Activated CD4-positive, CD25-positive, alpha-beta regulatory T cell treated with anti-CD3 and anti-CD28 coated beads, Interleukin-2, amount 50 U/mL, for 72 hours (primary cell): Measurements from ENCODE around the gene TMEM61.
"Not testable (repeated sequence)": the region's sequence is repeated elsewhere in the genome, so short reads cannot be mapped to it uniquely, and the experiment has no call there.

Experiments used
- DNase-seq: peaks from one replicate; pipeline ENCODE4 v3.0.0; 2021

The TMEM61 gene

DNA sequence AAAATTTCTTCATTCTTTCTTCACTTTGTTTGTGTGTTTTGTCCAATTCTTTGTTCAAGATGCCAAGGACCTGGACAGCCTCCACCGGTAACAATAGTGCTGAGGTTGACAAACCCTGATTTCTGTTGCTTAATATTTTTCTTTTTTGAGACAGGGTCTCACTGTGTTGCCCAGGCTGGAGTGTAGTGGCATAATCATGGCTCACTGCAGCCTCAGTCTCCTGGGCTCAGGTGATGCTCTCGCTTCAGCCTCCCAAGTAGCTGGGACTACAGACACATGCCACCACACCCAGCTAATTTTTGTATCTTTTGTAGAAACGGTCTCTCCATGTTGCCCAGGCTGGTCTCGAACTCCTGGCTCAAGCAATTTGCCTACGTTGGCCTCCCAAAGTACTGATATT, 16.6 kb upstream of the TMEM61 start:
- not testable (repeated sequence) for DNase-seq

DNA sequence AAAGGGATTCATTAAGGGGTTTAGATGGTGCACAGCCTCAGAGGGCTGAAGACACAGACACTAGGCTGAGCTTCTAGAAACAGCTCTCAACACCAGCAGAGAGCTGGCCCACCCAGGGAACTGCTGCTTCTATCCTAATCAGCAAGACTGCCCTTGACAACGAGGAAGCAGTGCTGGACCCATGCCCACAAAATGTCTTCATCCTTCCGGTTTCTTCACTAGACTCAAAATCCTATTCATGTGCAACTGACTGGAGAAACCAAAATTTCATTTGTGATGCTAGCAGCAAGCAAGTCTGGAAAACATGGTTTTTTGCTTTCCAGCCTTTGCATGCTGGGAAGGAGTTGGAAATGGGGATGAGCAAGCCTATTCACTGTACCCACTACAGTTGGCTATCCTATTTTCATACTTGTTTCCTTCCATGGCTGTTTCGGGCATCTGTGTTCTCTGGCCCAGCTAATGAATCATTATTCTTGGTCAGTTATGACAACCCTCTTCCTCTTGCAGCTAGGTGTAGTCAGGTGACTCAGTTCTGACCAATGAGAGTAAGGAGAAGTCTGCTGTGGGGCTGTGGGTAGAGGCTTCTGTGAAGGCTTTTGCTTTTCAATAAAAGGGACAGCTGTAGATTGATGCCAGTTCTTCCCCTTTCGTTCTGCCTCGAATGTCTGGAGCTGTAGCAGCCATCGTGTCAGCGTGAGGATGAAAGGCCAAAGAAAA, 14.6 kb upstream of the TMEM61 start:
- no peak for DNase-seq

GRCh38 chr1:54967372-54967771, 13.1 kb upstream of the TMEM61 start:
- DNase-seq, result no peak

DNA sequence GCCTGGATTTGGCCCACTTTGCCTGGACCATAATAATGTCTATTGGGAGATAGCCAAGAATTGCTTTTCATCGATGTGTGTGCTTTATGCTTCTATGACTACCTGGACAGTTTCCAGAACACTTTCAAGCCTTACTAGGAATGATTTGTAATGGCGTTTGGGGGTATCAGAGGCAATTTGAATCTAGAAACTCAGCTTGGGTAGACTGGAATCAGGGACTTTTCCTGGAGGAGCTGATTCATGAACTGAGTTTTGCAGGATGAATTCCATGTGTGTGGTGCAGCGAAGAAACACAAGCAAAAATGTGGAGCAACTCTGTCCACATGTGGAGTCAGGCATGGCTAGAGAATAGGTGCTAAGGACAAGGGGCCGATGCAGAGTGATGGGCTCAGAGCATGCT, 11.9 kb upstream of the TMEM61 start:
- no peak for DNase-seq

DNA sequence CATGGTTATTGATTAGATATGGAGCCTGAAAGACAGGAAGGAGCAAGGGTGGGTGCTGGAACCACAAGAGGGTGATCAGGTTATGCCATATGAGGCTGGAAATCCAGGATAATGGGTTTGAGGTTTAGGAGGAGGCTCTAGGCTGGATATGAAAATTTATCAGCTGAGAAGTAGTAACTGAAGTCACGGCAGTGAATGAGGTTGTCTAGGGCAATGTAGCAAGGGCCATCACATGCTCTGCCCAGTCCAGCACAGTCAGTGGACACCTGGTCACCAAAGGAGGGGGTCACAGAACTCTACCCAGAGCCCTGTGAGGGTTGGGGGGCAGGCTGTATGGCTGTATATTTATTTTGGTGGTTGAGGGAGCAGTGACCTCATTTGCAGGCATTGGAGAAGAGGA, 10.5 kb upstream of the TMEM61 start:
- DNase-seq, result no peak

DNA sequence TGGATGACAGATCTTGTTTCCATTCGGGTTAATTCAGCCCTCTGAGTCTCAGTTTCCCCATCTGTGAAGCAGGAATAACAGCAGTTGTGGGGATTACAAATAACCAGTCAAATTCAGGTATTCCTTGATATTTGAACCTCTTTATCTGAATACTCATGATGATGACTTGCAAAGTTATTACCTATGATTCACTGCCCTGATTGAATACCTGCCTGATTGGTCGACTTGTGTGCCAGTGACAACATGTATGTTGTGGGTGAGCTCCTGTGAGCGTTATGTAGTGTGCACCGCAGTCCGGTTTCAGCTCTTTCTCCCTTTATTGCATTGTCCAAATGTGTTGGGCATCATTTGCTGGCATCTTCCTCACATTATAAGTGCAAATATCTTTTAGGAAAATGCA, 9.5 kb upstream of the TMEM61 start:
- DNase-seq, result no peak

DNA sequence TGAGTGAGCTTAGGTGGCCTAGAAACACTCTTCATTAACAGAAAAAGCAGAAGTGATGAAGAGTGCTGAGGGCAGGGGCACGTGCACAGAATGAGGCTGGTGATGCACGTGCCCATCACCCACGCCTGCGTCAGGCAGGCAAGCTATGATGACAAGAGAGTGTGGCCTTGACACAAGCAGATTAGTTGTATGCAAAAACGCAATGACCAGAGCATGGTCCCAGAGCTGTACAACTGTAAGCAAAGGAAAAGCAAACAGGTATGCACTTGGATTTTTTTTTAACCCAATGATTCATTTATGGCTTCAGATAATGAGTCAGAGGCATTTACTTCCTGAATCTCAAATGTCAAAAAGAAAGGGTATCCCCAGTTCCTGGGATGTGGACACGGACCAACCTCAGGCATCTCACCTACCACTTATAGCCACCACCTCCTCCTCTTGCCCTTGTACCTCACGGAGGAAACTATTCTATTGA, 9.1 kb upstream of the TMEM61 start:
- DNase-seq, result no peak

- no peak for DNase-seq
Observed at GRCh38 chr1:54972436-54972835, 8.0 kb upstream of the TMEM61 start.

DNA sequence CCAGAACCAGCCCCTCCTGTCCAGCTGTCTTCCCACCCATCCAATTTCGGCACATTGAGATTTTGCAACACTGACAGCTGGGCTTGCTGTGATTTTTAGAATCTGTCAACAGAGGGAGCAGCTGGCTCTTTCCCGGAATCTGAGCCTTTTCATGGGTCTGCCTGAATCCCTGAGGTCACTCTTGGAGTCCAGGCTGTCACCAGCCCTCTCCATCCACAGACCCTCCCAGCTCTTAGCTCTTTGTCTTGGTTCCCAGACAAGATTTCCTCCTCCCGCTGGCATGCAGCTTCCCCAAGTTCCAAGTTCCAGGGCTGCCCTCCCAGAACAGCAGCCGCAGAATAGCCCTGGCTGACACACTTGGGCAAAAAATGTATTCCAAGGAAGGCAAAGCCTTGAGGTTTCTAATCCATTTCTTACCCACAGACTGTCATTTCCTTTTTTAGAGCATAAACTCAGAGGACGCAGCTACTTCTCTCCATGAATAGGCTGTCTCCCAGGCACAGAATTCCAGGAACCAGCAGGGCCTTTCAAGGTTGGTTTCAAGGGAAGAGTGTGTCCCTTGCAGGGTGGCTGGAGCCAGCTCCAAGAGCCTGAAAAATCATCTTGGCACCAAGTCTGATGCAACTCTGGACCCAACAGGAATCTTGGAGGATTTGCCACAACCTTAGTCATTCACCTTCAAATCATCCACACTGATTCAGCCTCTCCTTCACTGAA, 7.1 kb upstream of the TMEM61 start:
- no peak for DNase-seq

DNA sequence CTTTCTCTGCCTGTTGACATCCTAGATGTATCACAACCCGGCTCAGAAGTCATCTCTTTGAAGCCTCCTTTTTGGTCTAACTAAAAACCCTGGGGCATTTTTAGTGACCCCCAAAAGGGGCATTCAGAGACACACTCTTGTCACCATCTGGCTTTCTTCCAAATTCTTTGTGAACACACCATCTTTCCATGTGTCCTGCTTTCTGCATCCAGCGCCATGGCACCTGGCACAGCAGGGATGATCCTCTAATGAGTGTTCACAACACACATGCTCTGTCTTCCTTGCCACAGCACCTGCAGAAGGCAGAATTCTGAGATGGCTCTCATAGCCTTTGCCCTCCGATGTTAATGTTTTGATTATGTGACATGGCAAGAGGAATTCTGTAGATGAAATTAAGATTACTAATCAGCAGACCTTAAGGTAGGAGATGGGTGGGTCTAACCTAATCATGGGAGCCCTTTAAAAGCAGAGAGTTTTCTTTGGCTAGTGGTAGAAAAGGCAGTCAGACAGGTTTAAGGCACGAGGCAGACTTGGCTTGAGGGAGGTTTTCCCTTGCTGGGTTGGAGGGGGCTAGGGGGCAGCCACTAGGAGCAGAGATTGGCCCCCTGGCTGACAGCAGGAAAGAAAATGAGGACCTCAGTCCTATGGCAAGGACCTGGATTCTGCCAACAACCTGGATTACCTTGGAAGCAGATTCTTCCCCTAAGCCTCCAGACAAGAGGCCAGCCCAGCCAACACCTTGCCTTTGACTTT, 4.9 kb upstream of the TMEM61 start:
- DNase-seq, result no peak

DNA sequence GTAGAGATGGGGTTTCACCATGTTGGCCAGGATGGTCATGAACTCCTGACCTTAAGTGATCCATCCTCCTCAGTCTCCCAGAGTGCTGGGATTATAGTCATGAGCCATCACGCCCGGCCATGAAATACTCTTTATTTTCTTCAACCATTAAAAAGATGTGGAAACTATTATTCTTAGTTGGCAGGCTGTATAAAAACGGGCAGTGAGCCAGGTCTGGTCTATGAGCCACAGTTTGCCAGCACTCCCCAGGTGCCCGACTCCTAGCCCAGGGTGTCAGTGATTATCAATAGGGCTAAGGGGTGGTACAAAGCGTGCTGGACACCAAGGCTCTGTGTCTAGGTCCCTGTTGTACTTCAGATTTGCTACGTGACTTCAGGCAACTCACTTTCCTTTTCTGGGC, 3.7 kb upstream of the TMEM61 start:
- DNase-seq, result no peak

GRCh38 chr1:54977533-54978297, 2.7 kb upstream of the TMEM61 start:
- peak; percentile 5 for DNase-seq

DNA sequence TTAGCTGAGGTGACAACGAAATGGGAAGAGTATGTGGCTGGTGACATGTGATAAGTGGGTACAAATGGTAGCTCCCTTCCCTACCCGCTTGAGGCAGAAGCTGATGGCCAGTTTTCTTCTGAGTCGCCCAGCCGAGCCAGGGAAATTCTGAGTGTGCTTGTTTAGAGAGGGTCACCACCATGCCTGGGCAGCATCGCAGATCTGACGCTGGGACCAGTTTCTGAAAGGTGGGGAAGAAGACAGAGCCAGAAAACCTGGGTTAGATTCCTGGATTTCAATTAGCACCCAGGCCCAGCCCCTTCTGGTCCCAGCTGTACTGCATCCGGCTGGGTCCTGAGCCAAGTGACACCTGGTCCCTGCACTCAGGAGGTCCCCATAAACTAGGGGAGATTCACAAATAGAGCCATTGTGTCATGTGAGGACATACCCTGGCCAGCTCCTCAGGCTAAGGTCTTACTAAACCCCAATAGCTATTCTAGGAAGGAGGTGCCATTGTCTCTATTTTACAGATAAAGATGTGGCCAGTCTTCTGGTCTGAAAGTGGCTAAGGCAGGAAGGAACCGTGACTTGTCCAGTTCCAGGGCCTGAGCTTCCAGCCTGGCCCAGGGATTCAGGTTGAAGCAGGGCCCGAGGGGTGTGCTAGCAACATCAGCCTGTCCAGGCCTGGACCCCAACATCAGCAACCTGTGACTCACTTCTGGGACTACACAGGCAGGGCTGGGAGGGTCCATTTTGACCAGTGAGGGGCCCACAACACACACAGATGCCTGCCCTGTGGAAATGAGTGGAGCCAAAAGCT, 1.7 kb upstream of the TMEM61 start:
- peak; percentile 27 for DNase-seq

GRCh38 chr1:54979327-54979891, 1.0 kb upstream of the TMEM61 start:
- DNase-seq, result peak; percentile 16

DNA sequence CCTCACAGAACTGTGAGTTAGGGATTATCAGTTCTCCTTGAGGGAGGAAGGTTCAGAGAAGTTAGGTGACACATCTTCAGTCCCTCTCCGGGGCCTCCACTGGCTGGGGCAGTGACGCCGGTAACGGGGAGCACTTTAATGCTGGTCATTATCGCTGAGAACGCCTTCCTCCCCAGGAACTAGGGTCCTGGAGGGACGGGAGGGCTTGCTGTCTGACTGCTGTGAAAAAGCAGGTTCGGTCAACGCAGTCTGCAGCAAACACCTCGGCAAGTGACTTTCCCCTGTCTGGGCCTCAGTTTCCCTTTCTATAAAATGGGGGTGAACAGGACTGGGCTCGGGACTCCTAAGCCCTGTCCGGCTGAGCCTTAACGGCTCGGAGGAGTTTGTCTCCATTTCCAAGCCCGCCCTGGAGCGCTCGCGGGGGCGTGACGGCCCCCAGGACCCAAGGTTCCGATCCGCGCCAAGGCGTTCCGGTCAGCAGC, 341 bp upstream of the TMEM61 start:
- DNase-seq, result peak; percentile 11

DNA sequence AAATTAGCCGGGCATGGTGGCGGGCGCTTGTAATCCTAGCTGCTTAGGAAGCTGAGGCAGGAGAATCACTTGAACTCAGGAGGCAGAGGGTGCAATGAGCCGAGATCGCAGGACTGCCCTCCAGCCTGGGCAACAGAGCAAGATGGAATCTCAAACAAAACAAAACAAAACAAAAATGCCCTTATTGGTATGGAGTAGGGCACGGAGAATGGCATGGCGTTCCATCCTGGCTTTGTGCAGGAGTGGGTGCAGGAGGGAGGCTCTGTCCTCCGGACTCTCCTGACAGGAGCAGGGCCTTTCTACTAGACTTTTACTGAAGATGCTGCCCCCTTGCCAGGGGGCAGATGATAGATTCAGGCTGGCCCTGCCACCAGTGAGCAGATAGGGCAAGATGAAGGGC, 1.0 kb downstream of the TMEM61 start:
- DNase-seq, result no peak

DNA sequence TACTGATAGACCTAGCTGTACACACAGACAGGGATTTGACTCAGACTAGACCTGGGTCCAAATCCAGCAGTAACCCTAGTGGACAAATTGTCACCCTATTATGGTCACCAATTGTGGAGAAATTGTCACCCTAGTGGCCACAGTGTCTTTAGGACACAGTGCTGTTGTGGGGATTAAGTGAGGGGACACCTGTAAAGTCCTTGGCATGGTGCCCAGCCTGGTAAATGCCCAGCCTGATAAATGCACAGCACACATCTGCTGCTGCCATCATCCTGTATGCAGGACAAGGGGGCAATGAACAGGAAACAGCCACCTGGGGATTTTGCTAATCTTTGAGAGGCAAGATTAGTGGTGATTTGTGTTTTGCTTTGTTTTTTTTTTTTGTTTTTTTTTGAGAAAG, 2.3 kb downstream of the TMEM61 start:
- peak; percentile 13 for DNase-seq

GRCh38 chr1:54984131-54984842, 3.9 kb downstream of the TMEM61 start:
- no peak for DNase-seq

DNA sequence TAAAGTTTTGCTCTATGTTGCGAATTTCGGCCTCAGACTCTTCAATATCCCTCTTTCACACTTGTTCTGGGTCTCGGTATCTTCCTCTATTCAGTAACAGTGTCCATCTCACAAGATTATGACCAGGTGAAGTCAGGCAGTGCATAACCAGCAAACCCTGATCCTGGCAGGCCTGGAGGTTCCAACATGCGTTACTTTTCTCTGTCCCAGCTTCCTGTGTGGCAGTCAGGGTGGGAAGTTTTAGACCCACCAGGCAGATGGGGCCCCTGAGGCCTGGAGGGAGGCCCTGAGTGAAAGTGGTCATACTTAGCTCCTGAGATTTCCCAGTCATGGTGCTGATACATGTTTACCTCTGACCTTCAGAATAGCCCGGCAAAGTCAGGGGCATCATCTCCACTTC, 5.1 kb downstream of the TMEM61 start:
- no peak for DNase-seq

- DNase-seq, result no peak
Observed at GRCh38 chr1:54986025-54986424, 5.6 kb downstream of the TMEM61 start.

- no peak for DNase-seq
Observed at GRCh38 chr1:54986533-54986932, 6.1 kb downstream of the TMEM61 start.
